Jurkat, Clone E6-1 (cell line): ENCODE data around the gene ENTR1.

ENCODE experiments used
- DNase-seq: peaks from one replicate; pipeline ENCODE4 v3.0.0-alpha.2; 2011; ENCODE audit warnings: low read depth, low spot score
- H3K4me3 ChIP-seq: 2 replicates; pipeline ENCODE4 v1.5.1; 2011; ENCODE audit warnings: mild to moderate bottlenecking, low read length, control low read depth, moderate library complexity

Gene ENTR1

DNA sequence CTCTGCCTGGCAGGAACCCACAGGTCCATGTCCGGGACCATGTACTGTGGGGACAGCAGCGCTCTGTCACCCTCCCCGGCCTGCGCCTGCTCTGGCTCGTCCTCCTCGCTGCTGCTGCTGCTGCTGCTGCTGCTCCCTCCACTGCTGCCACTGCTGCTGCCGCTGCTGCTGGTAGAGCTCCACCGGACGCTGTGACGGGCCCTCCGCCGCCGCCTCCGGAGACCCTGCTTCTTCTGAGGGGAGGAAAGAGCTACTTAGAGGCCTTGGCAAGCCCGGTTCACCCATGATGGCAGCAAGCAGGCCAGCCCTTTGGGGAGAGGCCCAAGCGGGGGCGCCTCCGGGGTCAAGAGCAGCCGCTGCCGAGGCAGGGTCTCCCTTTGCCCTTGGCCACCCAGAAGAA, 27.0 kb downstream of the ENTR1 start:
- no peak overlapping the region for H3K4me3 ChIP-seq
- DNase-seq: no peak

DNA sequence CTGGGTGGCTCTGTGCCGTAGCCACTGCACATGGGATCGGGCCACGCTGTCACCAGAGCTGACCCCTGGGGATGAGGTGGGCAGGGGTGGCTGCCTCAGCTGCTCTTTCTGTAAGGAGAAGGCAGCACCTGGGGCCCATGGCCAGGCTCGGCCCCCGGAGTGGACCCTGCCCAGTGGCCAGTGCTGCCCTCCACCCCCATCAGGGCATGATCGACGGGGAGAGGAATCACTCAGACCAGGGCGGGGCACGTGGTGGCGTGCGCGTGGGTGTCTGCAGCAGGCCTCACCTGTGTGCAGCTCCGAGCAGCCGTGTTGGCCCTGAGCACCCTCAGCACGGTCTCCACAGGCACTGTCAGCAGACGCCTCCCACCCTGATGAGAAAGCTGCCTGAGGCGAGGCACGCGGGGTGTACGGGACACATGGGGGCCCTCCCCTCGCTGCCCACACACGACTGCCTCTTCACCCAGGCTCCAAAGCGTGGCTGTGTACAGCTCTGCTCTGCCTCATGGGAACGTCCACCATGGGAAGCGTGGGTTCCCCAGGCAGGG, 28.4 kb downstream of the ENTR1 start:
- H3K4me3 ChIP-seq: no peak overlapping the region
- DNase-seq: no peak

- DNase-seq: no peak
- no peak overlapping the region for H3K4me3 ChIP-seq
Measured at GRCh38 chr9:136381311-136381710, 29.1 kb downstream of the ENTR1 start.

GRCh38 chr9:136380381-136380780, 30.0 kb downstream of the ENTR1 start:
- DNase-seq: no peak
- H3K4me3 ChIP-seq: no peak overlapping the region

- no peak overlapping the region for H3K4me3 ChIP-seq
- DNase-seq: no peak
Measured at GRCh38 chr9:136379891-136380290, 30.5 kb downstream of the ENTR1 start.

DNA sequence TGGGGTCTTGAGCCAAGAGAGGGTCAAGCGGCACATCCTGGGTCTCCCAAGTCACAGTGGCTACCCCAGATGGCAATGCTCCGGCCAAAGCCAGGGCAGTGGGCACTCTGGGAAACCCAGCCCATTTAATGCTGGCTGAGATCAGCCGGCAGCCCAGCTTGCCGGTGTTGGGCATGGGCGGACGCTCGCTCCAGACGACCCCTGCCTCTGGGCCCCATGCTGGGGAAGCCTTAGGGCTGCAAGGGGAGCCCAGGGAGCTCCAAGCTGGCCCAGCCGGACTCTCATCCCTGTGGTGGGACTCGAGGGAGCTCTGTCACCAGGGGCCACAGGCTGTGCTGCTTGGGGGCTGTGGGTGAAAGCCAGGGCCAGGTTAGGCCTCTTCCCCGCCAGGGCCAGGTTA, 31.0 kb downstream of the ENTR1 start:
- no peak for DNase-seq
- no peak overlapping the region for H3K4me3 ChIP-seq

GRCh38 chr9:136379003-136379287, 31.5 kb downstream of the ENTR1 start:
- DNase-seq: no peak
- no peak overlapping the region for H3K4me3 ChIP-seq

- no peak overlapping the region for H3K4me3 ChIP-seq
- no peak for DNase-seq
Measured at GRCh38 chr9:136378170-136379002, 32.0 kb downstream of the ENTR1 start.

- no peak for DNase-seq
- no peak overlapping the region for H3K4me3 ChIP-seq
Measured at GRCh38 chr9:136377341-136378169, 32.9 kb downstream of the ENTR1 start.

DNA sequence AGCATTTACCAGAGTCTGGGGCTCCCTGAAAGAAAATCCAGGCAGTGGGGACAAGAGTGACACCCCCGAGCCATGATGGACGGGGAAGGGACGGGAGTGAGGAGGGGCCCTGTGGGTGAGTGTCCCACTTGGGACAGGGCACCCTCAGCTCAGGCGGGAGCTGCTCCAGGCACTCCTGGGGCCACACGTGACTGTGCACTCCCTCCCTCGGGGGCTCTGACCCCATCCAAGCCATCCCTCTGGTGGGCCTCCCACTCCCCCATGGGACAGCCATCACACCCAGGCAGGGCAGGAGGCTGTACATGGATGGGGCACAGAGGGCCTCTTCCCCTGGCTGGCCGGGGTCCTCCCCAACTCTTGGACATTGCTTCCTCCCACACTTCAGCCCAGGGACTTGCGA, 34.0 kb downstream of the ENTR1 start:
- no peak overlapping the region for H3K4me3 ChIP-seq
- DNase-seq: no peak

DNA sequence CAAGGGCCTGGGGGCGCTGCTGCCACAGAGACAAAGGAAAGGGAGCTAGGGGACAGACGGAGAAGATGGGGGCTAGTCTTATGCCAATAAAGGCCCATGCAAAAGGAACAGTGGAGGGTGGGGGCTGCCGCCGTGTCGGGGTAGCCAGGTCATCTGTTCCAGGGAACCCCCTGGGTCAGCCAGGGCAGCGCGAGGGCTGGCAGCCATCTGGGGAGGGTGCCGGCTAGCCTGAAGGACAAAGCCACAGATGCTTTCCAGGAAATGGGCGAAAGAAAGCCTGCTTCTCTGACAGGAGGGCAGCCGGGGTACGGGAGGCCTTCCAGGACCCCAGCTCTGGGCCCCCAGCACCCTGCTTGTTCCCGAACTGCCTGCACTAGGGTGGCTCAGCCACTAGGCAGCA, 35.3 kb downstream of the ENTR1 start:
- no peak overlapping the region for H3K4me3 ChIP-seq
- no peak for DNase-seq

GRCh38 chr9:136374183-136374575, 36.2 kb downstream of the ENTR1 start:
- DNase-seq: no peak
- H3K4me3 ChIP-seq: no peak overlapping the region

DNA sequence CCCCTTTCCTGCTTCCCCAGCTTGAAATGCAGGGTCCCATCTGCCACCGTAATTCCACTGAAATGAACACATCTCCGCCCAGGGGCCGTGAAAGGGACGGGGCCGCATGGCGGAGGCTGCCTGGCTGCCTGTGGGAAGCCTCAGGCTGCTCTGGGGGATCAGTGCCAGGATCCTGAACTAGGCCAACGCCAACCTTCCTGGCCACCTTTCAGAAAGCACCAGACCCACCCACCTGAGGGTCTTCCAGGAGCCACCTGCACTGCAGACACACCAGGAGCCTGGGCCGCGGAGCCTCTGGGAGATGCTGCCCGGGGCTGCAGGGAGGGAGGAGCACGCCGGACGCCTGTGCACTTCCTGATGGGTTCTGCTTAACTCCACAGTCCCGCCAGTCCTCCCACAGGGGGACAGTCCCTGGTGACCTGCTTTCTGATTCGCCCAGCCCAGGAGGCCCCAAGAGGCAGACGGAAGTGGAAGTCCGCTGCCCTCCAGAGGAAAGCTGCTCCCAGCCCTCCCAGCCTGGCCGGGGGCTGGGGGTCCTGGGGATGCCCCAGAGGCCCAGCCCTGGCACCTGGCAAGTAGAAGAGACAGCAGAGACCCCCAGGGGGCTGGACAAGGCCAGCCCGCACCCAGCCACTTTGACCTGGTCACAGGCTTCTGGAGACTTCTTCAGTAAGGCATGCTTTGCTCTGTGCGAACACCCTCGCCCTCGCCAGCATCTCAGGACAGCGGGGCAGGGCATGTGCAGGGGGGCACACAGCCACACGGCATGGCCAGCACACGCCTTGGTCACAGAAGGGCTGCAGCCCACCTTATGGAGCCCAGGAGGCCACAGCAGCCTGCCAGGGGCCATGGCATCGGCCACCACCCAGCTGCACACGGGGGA, 36.9 kb downstream of the ENTR1 start, which contains the start of gene CARD9:
Gene CARD9 (minus strand): TSS at position 370 of the 883 bp plus-strand sequence. CDS start 1,591 bp downstream, outside the sequence.
- no peak for DNase-seq
- H3K4me3 ChIP-seq: no peak within 1 kb of the TSS

DNA sequence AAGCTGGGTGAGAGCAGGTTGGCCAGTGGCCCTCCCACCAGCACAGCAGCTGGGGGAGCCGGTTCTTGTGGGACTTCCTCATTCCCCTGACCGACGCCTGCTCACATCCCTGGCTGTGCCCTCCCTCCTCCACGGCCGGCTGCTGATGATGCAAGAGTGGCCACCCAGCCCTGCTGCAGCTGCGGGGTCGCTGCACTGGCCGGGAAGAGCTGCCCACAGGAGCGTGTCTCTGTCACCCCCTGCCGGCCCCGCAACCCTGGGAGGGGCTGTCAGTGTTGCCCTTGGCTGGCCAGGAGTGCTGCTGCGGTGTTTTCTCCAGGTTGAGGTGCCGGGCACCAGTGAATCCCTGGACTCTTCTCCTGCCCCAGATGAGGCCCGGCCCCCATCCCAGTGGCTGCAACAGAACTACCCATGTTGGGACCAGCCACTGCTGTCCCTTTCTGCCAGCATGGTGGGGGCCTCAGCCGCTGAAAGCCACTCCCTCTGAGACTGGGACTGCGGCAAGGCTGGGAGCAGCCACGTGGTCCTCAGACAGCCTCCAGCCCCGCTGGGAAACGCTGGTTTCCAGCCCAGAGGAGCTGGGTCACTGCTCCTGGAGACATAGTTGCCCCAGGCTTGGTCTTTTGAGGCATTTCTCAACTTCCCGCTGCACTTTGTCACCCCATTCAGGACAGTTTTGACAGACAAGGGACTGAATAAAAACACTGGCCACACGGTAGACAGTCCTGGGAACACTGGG, 37.7 kb downstream of the ENTR1 start:
- DNase-seq: no peak
- H3K4me3 ChIP-seq: no peak overlapping the region

- H3K4me3 ChIP-seq: no peak overlapping the region
- no peak for DNase-seq
Measured at GRCh38 chr9:136372006-136372405, 38.4 kb downstream of the ENTR1 start.

- DNase-seq: no peak
- H3K4me3 ChIP-seq: no peak overlapping the region
Measured at GRCh38 chr9:136371533-136371880, 38.9 kb downstream of the ENTR1 start.

- DNase-seq: no peak
- no peak overlapping the region for H3K4me3 ChIP-seq
Measured at GRCh38 chr9:136370687-136371532, 39.5 kb downstream of the ENTR1 start.

- DNase-seq: no peak
- H3K4me3 ChIP-seq: no peak overlapping the region
Measured at GRCh38 chr9:136370037-136370436, 40.4 kb downstream of the ENTR1 start.
